ENCODE data around the gene TRIM52. TPM values are rescaled to one million over a fixed set of nuclear protein-coding genes. Genes with fewer than 3 reads are reported as not detected.

TRIM52 gene
- total RNA-seq, 2 donors from 2014 or later = 9.8 to 10.1 TPM

- no peak for DNase-seq
- intact Hi-C loops (cut with DNase I) = no loop called here
Observed at GRCh38 chr5:181236954-181237641, 23.8 kb downstream of the TRIM52 start.

GRCh38 chr5:181236471-181236870 is 24.5 kb downstream of the TRIM52 start:
- DNase-seq = no peak
- ATAC-seq = no peak
- intact Hi-C loops (cut with DNase I) = no loop called here

More at GRCh38 chr5:181236954-181237641, 23.8 kb downstream of the TRIM52 start:
- ATAC-seq = no peak

- DNase-seq (no peak), ATAC-seq (no peak)
- intact Hi-C loops (cut with DNase I) = no loop called here
Observed at GRCh38 chr5:181235689-181236366, 25.1 kb downstream of the TRIM52 start.

- intact Hi-C loops (cut with DNase I) = no loop called here
- ATAC-seq (no peak), DNase-seq (no peak)
Observed at GRCh38 chr5:181235323-181235688, 25.6 kb downstream of the TRIM52 start.

- ATAC-seq = peak; percentile 7 to 12
- intact Hi-C loops (cut with DNase I) = no loop called here
- no peak for DNase-seq
Observed at GRCh38 chr5:181234455-181235306, 26.3 kb downstream of the TRIM52 start.

- intact Hi-C loops (cut with DNase I) = no loop called here
- ATAC-seq = peak in 1 of 2 donors; percentile 7
Observed at GRCh38 chr5:181233801-181234454, 27.0 kb downstream of the TRIM52 start.

GRCh38 chr5:181233088-181233800 is 27.7 kb downstream of the TRIM52 start:
- no peak for DNase-seq
- no peak for ATAC-seq
- intact Hi-C loops (cut with DNase I) = no loop called here

More at GRCh38 chr5:181233801-181234454, 27.0 kb downstream of the TRIM52 start:
- DNase-seq = no peak

GRCh38 chr5:181232593-181232992 is 28.4 kb downstream of the TRIM52 start:
- DNase-seq (no peak), ATAC-seq (peak in 1 of 2 donors; percentile 33)
- intact Hi-C loops (cut with DNase I) = no loop called here

GRCh38 chr5:181231432-181231831 is 29.5 kb downstream of the TRIM52 start:
- intact Hi-C loops (cut with DNase I) = no loop called here
- no peak for ATAC-seq
- no peak for DNase-seq

GRCh38 chr5:181230551-181230950 is 30.4 kb downstream of the TRIM52 start:
- intact Hi-C loops (cut with DNase I) = no loop called here
- ATAC-seq (no peak), DNase-seq (no peak)

- intact Hi-C loops (cut with DNase I) = no loop called here
- DNase-seq (no peak), ATAC-seq (no peak)
Observed at GRCh38 chr5:181229996-181230395, 30.9 kb downstream of the TRIM52 start.

GRCh38 chr5:181224390-181225229 is 36.3 kb downstream of the TRIM52 start:
- intact Hi-C loops (cut with DNase I) = no loop called here
- no peak for ATAC-seq
- DNase-seq = no peak

GRCh38 chr5:181223729-181224389 is 37.1 kb downstream of the TRIM52 start:
- DNase-seq (peak; percentile 76), ATAC-seq (peak; percentile 2 to 4)
- intact Hi-C loops (cut with DNase I) = loop anchor here (2.0 kb wide), 2 partner anchors 21 to 33 kb away; no protein-coding TSS in a partner anchor

- ATAC-seq = peak; percentile 90
- intact Hi-C loops (cut with DNase I) = loop anchor here (2.0 kb wide), 2 partner anchors 22 to 32 kb away; no protein-coding TSS in a partner anchor
- peak; percentile 100 for DNase-seq
Observed at GRCh38 chr5:181223058-181223728, 37.8 kb downstream of the TRIM52 start, which contains the start of gene TRIM41. Gene TRIM41 (plus strand): TSS chr5:181223281. CDS start chr5:181224000, 719 bp downstream.

- DNase-seq (no peak), ATAC-seq (peak; percentile 5 to 9)
- intact Hi-C loops (cut with DNase I) = loop anchor here (1.0 to 2.0 kb wide), 3 partner anchors 22 to 32 kb away; no protein-coding TSS in a partner anchor
Observed at GRCh38 chr5:181222630-181223057, 38.3 kb downstream of the TRIM52 start.

All from left cardiac atrium (tissue), 4 donors.